ENCODE measurements around the gene ITPRIP.

Gene ITPRIP

DNA sequence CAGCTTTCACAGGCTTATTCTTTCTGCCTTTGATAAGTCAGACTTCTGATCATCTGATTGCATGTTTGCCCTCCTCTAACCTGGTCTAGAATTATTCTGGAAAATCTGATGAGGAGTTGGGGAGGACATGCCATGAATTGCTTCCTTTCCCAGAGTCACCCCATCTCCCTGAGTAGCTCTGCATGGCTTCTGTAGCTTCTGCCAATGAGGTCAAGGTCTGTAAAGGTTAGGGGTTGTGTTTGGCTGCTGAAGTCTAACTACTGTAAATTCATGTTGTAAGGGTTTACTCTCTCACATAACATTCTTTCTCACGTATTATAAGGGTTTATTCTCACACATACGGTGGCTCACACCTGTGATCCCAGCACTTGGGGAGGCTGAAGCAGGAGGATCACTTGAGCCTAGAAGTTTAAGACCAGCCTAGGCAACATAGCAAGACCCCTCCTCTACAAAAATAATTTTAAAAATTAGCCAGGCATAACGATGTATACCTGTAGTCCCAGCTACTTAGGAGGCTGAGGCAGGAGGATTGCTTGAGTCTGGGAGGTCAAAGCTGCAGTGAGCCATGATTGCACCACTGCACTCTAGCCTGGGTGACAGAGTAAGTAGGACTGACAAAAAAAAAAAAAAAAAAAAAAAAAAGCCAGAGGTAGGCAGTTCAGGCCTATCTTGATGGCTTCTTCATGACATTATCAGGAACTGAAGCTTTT lies 58.6 kb downstream of the ITPRIP start:
- no peak for DNase-seq (ENCODE audit: low spot score)

- no peak for DNase-seq (ENCODE audit: low spot score)
These were observed 60.5 kb downstream of the ITPRIP start for GRCh38 chr10:104277785-104278184.

- DNase-seq (ENCODE audit: low spot score): no peak
These were observed 62.1 kb downstream of the ITPRIP start for GRCh38 chr10:104276192-104276591.

DNA sequence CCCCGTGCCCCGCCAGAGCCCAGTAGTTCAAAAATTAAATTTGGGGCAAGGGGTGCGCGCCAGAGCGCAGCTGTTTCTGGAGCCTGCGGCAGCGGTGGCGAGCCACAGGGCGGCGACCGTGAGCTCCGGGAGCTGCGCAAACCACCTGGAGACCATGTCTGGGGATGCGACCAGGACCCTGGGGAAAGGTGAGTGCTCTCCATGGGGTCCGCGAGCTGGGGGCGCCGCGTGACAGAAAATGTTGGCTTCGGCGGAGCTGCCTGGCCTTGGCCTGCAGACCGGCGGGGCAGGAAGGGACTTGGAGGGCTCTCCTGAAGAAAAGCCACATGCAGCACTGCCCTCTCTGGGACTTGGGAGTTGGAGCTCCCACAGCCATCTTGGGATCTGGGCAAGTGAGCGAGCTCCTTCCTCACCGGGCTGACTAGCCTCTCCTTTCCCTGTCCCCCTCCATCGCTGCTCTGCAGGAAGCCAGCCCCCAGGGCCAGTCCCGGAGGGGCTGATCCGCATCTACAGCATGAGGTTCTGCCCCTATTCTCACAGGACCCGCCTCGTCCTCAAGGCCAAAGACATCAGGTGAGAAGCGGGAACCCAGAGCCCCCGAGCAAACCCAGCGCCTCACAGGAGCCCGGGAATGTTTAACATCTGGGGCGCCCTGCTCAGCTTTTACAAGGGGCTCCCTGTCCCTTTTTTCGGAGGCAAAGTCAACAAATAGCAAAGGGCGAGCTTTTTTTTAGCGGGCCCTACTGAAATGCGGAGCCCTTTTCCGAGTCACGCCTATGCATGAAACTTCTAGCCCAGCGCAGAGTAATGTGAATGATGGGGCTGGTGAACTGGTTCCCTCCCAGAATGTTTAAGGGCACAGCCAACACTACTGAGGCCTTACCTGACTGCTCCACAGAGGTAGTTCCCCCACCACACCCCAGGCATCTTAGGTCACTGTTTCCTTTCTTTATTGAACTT lies 63.2 kb downstream of the ITPRIP start:
- DNase-seq (ENCODE audit: low spot score): peak; percentile 76

GRCh38 chr10:104273899-104274575 lies 64.2 kb downstream of the ITPRIP start:
- no peak for DNase-seq (ENCODE audit: low spot score)

DNA sequence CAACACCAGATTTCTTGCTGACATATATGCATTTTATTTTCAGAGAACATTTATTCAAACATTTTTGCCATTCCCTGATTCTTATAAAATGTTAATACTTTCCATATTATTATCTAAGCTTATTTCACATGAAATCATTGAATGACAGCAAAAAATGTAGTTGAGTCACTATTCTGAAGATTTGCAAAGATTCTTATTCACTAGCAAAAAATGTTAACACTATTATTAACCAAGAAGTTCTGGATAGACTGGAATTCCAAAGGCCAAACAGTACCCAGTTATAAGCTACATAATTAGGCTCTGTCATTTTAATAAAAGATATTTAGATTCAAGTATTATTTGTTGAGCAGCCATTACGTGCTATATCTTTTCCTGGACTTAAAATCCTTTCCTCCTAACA lies 65.0 kb downstream of the ITPRIP start:
- DNase-seq (ENCODE audit: low spot score): no peak

GRCh38 chr10:104268713-104269645 lies 69.3 kb downstream of the ITPRIP start, which contains the start of gene GSTO2:
Gene GSTO2 (plus strand): TSS chr10:104269184. CDS start chr10:104274916, 5,732 bp downstream.
- peak; percentile 100 for DNase-seq (ENCODE audit: low spot score)

GRCh38 chr10:104268405-104268712 lies 69.9 kb downstream of the ITPRIP start:
- DNase-seq (ENCODE audit: low spot score): no peak

DNA sequence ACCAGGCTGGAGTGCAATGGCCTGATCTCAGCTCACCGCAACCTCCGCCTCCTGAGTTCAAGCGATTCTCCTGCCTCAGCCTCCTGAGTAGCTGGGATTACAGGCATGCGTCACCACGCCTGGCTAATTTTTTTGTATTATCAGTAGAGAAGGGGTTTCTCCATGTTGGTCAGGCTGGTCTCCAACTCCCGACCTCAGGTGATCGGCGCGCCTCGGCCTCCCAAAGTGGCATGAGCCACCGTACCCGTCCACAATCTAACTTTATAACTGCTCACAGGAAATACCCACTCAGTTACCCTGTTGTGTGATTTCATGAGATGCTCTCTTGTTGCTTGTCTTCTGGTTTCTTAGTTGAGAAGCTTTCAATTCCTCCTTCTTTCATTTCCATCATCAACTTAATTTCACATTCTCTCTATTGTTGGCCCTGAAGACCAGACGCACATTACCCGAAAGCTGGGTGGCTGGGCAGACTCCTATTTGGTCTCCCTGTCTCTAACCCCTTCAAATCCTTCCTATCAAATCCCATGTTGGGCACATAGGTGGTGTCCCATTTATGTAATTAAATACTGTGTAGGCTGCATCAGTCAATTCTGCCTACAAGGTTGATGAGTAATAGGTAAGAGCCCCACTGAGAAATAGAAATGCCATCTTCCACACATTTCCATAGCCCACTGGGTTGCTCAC lies 70.4 kb downstream of the ITPRIP start:
- DNase-seq (ENCODE audit: low spot score): no peak

- DNase-seq (ENCODE audit: low spot score): no peak
These were observed 73.5 kb downstream of the ITPRIP start for GRCh38 chr10:104264783-104265182.

- no peak for DNase-seq (ENCODE audit: low spot score)
These were observed 76.2 kb downstream of the ITPRIP start for GRCh38 chr10:104262055-104262454.

DNA sequence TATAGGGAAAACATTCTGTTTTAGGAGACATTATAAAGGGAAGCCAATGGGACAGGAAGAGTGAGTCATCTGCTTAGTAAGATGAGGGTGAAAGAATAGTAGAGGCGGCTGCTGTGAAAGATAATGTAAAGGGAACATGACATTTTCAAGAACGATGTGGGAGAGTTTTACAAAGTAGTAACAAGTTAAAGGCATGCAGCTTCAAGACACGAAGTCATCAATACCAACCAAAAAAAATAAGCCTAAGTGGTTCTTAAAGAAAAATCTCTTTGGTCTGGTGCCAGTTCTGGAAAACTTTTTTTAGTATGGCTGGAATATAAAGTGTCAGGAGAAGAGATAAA lies 77.5 kb downstream of the ITPRIP start:
- DNase-seq (ENCODE audit: low spot score): no peak

- DNase-seq (ENCODE audit: low spot score): no peak
These were observed 78.1 kb downstream of the ITPRIP start for GRCh38 chr10:104259999-104260774.

All from germinal center (tissue), 1 donor.